CD4-positive, alpha-beta T cell (primary cell): Measurements from ENCODE around the gene NME8. TPM values are rescaled to one million over a fixed set of nuclear protein-coding genes. Genes with fewer than 3 reads are reported as not detected.

Experiments used
- ATAC-seq: fragments of 200-7000 bp; cut with Tn5 transposase; one replicate; pipeline ENCODE4 v1.10.0; 2022; ENCODE audit warnings: mild to moderate bottlenecking; ENCODE audit not compliant: poor library complexity
- CTCF ChIA-PET: fragments of 350-600 bp; sonication (Branson Sonifier 250); formaldehyde crosslinking; loops from one replicate; lab custom pipeline; 2021; ENCODE audit warnings: antibody characterized with exemption, inconsistent platforms; lab: Charles Lee
- POLR2A ChIA-PET: fragments of 350-600 bp; sonication (Branson Sonifier 250); formaldehyde crosslinking; loops from one replicate; lab custom pipeline; 2021; ENCODE audit warnings: antibody characterized with exemption, inconsistent platforms; lab: Charles Lee
- DNase-seq, 14 experiments: peaks; one replicate each; pipeline ENCODE4 v3.0.0-alpha.2; 2013 to 2020; ENCODE audit warnings: mixed read lengths in 2 of 14
- H3K27ac ChIP-seq, 2 donors: one replicate each; pipeline versions ENCODE4 v1.5.1 to v1.7.0; 2013; ENCODE audit warnings: low read length in 2 of 2, low read depth in 1 of 2, mild to moderate bottlenecking in 1 of 2
- H3K27me3 ChIP-seq, 2 experiments: 1 replicate in 1 of 2; 2 replicates in 1 of 2; pipeline versions ENCODE4 v1.6.1 to v1.7.0; 2013; ENCODE audit warnings: low read length in 2 of 2, control low read depth in 1 of 2, mild to moderate bottlenecking in 1 of 2, moderate library complexity in 1 of 2; ENCODE audit not compliant: insufficient read depth in 2 of 2, control insufficient read depth in 1 of 2
- H3K36me3 ChIP-seq: one replicate; pipeline ENCODE4 v1.6.1; 2013; ENCODE audit warnings: low read length, control low read depth; ENCODE audit not compliant: insufficient read depth
- H3K4me1 ChIP-seq: one replicate; pipeline ENCODE4 v1.6.1; 2013; ENCODE audit warnings: low read length, control low read depth; ENCODE audit not compliant: insufficient read depth
- H3K4me3 ChIP-seq: one replicate; pipeline ENCODE4 v1.5.1; 2013; ENCODE audit warnings: mild to moderate bottlenecking, low read length, moderate library complexity
- H3K9me3 ChIP-seq, 2 experiments: 1 replicate in 1 of 2; 2 replicates in 1 of 2; pipeline versions ENCODE4 v1.6.1 to v1.7.0; 2013; ENCODE audit warnings: low read length in 2 of 2, mild to moderate bottlenecking in 2 of 2, control low read depth in 1 of 2, moderate library complexity in 1 of 2; ENCODE audit not compliant: control insufficient read depth in 1 of 2, insufficient read depth in 1 of 2
- H3K27ac Mint-ChIP-seq: one replicate; pipeline ENCODE4 v1.8.0; 2020; ENCODE audit warnings: mixed read lengths
- H3K27me3 Mint-ChIP-seq: one replicate; pipeline ENCODE4 v1.8.0; 2021; ENCODE audit warnings: mixed read lengths
- H3K36me3 Mint-ChIP-seq: one replicate; pipeline ENCODE4 v1.8.0; 2021; ENCODE audit warnings: low read depth, mixed read lengths
- H3K4me1 Mint-ChIP-seq: one replicate; pipeline ENCODE4 v1.8.0; 2021; ENCODE audit warnings: low read depth, mixed read lengths
- H3K4me3 Mint-ChIP-seq: one replicate; pipeline ENCODE4 v1.8.0; 2020; ENCODE audit warnings: mild to moderate bottlenecking, mixed read lengths
- H3K9me3 Mint-ChIP-seq: one replicate; pipeline ENCODE4 v1.8.0; 2020; ENCODE audit warnings: mixed read lengths
- intact Hi-C, 2 experiments: fragments of 100-400 bp; cut with DNase I in 1 of 2; cut with micrococcal nuclease in 1 of 2; formaldehyde crosslinking; loops; one replicate each; pipeline versions ENCODE4 v1.15.1 to v1.9.0; 2023 to 2025; cut with DNase I, micrococcal nuclease
- total RNA-seq, 174 experiments: library from RNA in 2 of 174; stranded (reverse) in 2 of 174; gene quantifications; one replicate each; pipeline ENCODE4 v1.2.3 and lab custom pipeline; 2021 to 2026
- TF ChIP-seq, protein P1 (sequence below): fragments of 200-600 bp; IDR thresholded peaks from one replicate; pipeline ENCODE4 v1.8.0; 2022; ENCODE audit warnings: antibody characterized with exemption, mild to moderate bottlenecking

Gene NME8
- total RNA-seq, 2 experiments from 2014 or later, result not detected

DNA sequence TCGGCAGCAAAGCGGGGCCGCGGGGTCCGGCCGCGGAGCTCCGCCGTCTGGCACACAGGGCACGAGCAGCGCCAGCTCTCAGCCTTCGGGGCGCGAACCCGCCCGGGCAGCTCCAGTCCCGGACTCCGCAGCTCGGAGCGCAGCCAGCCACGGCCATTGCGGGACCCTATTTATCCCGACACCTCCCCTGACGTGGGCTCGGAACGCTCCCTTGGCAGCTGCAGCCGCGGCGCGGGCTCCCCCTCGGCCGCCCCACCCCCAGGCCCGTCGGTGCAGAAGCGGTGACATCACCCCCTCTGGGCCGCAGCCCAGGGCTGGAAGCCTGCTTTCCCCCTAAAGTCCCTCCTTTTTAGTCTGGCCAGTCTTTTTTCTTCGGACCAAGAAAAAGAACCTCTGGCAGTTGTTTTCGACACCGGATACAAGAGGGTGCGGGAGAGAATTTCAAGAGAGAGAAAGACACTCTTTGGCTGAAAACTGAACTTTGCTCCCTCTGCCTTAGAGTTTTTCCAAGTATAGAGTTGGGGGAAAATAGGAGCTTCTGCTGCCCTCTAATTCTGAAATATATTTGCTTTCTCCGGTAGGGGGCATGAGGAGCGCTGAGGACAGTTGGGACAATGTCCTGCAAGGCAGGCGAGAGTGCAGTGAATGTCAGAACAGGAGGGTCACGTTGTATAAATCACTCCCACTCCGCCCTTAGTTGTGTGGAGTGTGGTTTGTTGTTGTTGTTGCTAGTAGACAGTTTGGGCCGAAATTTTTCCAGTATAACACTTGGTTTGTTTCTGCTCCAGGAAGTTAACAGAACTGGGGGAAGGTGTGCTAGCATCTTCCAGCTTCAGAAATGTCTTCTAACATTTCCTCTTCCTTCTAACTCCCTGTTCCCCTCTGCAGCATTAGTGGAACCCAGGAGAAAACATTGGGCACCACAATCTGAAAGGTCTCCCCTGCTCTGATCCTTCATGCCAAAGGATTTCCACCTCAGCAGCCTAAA is 68.6 kb downstream of the NME8 start, which contains the start of gene SFRP4:
TSS of gene SFRP4 (minus strand) at position 145 of the 988 bp plus-strand sequence. CDS start 280 bp downstream, outside the sequence.
- ATAC-seq, result no peak
- no peaks in the 10 kb centered on the region for H3K9me3 Mint-ChIP-seq

DNA sequence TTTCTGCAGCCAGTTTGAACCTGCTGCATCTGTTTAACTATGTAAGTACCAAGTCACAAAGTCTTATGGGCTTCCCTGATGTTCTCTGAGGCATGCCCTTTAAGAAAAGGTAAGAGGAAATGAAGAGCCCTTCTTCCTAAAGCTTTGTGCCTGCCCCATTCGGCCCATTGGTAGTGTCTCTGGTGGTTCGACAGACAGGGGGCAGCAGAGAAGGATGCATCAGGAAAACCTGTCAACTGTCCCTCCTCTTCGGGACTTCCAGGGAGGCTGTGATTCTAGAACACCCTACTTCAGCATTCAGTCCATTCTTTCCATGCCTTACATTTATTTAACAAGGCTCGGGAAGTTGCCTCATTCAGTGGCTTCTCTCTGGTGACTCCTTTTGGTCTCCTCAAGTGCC is 70.1 kb downstream of the NME8 start:
- CTCF ChIA-PET, result interaction anchor here (1.2 kb wide), 1 partner anchor 11 kb away, joined by 3 read pairs; no protein-coding TSS in a partner anchor

More for the DNA sequence above, 68.6 kb downstream of the NME8 start, which contains the start of gene SFRP4:
- Histone ChIP-seq H3K36me3 (no peaks in the 10 kb centered on the region), H3K4me3 (no peak within 1 kb of the TSS), H3K9me3 (peaks cover 0 to 12% of the 10 kb centered on the region in 2 experiments), H3K4me1 (peaks cover 14% of the 10 kb centered on the region), H3K27me3 (peaks cover 23 to 52% of the 10 kb centered on the region in 2 experiments), H3K27ac (no peak within 1 kb of the TSS)
- intact Hi-C loops, result no loop called here
- POLR2A ChIA-PET, result no interaction called here
- Mint-ChIP-seq H3K27ac (no peak within 1 kb of the TSS), H3K36me3 (no peaks in the 10 kb centered on the region), H3K4me1 (peaks cover 19% of the 10 kb centered on the region), H3K27me3 (peaks cover 84% of the 10 kb centered on the region), H3K4me3 (no peak within 1 kb of the TSS)
- TF ChIP-seq, protein P1, sequence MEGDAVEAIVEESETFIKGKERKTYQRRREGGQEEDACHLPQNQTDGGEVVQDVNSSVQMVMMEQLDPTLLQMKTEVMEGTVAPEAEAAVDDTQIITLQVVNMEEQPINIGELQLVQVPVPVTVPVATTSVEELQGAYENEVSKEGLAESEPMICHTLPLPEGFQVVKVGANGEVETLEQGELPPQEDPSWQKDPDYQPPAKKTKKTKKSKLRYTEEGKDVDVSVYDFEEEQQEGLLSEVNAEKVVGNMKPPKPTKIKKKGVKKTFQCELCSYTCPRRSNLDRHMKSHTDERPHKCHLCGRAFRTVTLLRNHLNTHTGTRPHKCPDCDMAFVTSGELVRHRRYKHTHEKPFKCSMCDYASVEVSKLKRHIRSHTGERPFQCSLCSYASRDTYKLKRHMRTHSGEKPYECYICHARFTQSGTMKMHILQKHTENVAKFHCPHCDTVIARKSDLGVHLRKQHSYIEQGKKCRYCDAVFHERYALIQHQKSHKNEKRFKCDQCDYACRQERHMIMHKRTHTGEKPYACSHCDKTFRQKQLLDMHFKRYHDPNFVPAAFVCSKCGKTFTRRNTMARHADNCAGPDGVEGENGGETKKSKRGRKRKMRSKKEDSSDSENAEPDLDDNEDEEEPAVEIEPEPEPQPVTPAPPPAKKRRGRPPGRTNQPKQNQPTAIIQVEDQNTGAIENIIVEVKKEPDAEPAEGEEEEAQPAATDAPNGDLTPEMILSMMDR, result no peak
- peak in 2 of 14 experiments; percentile 20 to 21 for DNase-seq
- CTCF ChIA-PET, result interaction anchor here (1.2 kb wide), 1 partner anchor 12 kb away, joined by 3 read pairs; no protein-coding TSS in a partner anchor

DNA sequence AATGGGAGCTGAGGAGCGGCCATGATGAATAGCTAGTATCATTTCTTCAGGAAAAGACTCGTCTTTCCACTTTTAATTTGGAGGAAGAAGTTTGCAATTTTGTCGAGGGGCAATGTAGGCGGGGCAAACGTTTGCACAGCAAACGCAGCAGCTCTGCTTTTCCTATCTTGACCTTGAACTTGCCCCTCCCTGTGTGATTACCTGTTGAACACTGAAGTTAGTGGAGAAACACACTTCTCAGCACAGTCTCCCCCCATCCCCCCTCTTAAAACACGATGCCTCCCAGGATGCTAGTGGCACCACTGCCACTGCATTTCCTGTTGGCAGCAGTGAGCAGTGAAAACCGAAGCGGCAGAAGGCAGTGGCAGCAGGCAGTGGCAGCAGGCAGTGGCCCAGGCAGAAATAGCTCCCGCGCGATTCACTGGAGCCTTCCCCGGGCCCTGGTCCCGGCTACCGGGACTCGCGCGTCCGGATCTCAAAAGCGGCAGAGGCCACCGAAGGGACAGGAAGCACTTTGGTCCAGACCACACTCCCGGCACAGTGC is 72.0 kb downstream of the NME8 start, which contains the start of gene EPDR1:
TSS of gene EPDR1 (plus strand) at position 336 of the 544 bp plus-strand sequence. CDS start 300 bp downstream, outside the sequence.
- Mint-ChIP-seq H3K4me3 (peak within 1 kb of the TSS; percentile 87), H3K4me1 (peaks cover 15% of the 10 kb centered on the region), H3K36me3 (no peaks in the 10 kb centered on the region), H3K27me3 (peaks cover 69% of the 10 kb centered on the region), H3K27ac (no peak within 1 kb of the TSS), H3K9me3 (peaks cover 2% of the 10 kb centered on the region)
- peaks cover 37 to 63% of the 10 kb centered on the region in 2 experiments for H3K27me3 ChIP-seq
- no peaks in the 10 kb centered on the region for H3K36me3 ChIP-seq
- TF ChIP-seq, protein P1, result no peak
- H3K9me3 ChIP-seq, result peaks cover 0 to 12% of the 10 kb centered on the region in 2 experiments
- ATAC-seq (peak; percentile 84), DNase-seq (peak in 6 of 14 experiments; percentile 7 to 48 (median 22))
- no peak within 1 kb of the TSS for H3K27ac ChIP-seq
- CTCF ChIA-PET, result no interaction called here
- intact Hi-C loops, result no loop called here
- H3K4me3 ChIP-seq, result peak within 1 kb of the TSS; percentile 47
- POLR2A ChIA-PET, result no interaction called here
- H3K4me1 ChIP-seq, result peaks cover 14% of the 10 kb centered on the region

More for the DNA sequence above, 70.1 kb downstream of the NME8 start:
- no peaks in the 10 kb centered on the region for H3K36me3 Mint-ChIP-seq
- Histone ChIP-seq H3K4me3 (no peak overlapping the region), H3K36me3 (no peaks in the 10 kb centered on the region), H3K9me3 (peaks cover 0 to 12% of the 10 kb centered on the region in 2 experiments), H3K27me3 (peaks cover 30 to 65% of the 10 kb centered on the region in 2 experiments), H3K4me1 (peaks cover 14% of the 10 kb centered on the region), H3K27ac (no peak overlapping the region)
- no peak for ATAC-seq
- H3K4me1 Mint-ChIP-seq, result peaks cover 19% of the 10 kb centered on the region
- TF ChIP-seq, protein P1, result no peak
- POLR2A ChIA-PET, result interaction anchor here (0.7 kb wide), 1 partner anchor 476 kb away, joined by 3 read pairs; no protein-coding TSS in a partner anchor
- H3K27ac Mint-ChIP-seq, result no peak overlapping the region
- no peaks in the 10 kb centered on the region for H3K9me3 Mint-ChIP-seq
- DNase-seq, result no peak
- H3K27me3 Mint-ChIP-seq, result peaks cover 84% of the 10 kb centered on the region
- H3K4me3 Mint-ChIP-seq, result no peak overlapping the region
- intact Hi-C loops, result no loop called here
